Loucy (cell line): ENCODE data around the gene FEM1B.
A peak's percentile ranks its signal among the peaks of the same experiment; 100 is the strongest.

Experiments used
- H2AFZ ChIP-seq: fragments of 200-600 bp; sonication (generic); 2 replicates; pipeline ENCODE4 v1.6.0; 2016; ENCODE audit warnings: antibody characterized with exemption, mild to moderate bottlenecking, low read length, moderate library complexity
- H3F3A ChIP-seq: fragments of 200-600 bp; 2 replicates; pipeline ENCODE4 v1.6.0; 2016; ENCODE audit warnings: antibody characterized with exemption, low read depth, mild to moderate bottlenecking
- H3K27me3 ChIP-seq: fragments of 200-600 bp; sonication (generic); 2 replicates; pipeline ENCODE4 v1.6.1; 2014; ENCODE audit warnings: low read length, mild to moderate bottlenecking; ENCODE audit not compliant: insufficient read depth, poor library complexity, severe bottlenecking
- H3K36me3 ChIP-seq: fragments of 200-600 bp; sonication (generic); 2 replicates; pipeline ENCODE4 v1.6.1; 2016; ENCODE audit warnings: low read length; ENCODE audit not compliant: insufficient read depth
- H3K4me1 ChIP-seq: fragments of 200-600 bp; sonication (generic); 2 replicates; pipeline ENCODE4 v1.5.1; 2014; ENCODE audit warnings: low read length, mild to moderate bottlenecking; ENCODE audit not compliant: insufficient read depth, poor library complexity, severe bottlenecking
- H3K4me2 ChIP-seq: fragments of 200-600 bp; sonication (generic); 2 replicates; pipeline ENCODE4 v1.6.0; 2014; ENCODE audit warnings: antibody characterized with exemption, low read length, low read depth, mild to moderate bottlenecking; ENCODE audit not compliant: poor library complexity, severe bottlenecking
- H3K4me3 ChIP-seq: fragments of 200-600 bp; sonication (generic); 2 replicates; pipeline ENCODE4 v1.5.1; 2014; ENCODE audit warnings: low read length, mild to moderate bottlenecking, mixed read lengths; ENCODE audit not compliant: poor library complexity, severe bottlenecking
- H3K79me2 ChIP-seq: fragments of 200-600 bp; sonication (generic); 2 replicates; pipeline ENCODE4 v1.6.1; 2014; ENCODE audit warnings: low read length; ENCODE audit not compliant: insufficient read depth
- H3K9ac ChIP-seq: fragments of 200-600 bp; sonication (generic); 2 replicates; pipeline ENCODE4 v1.6.0; 2014; ENCODE audit warnings: mild to moderate bottlenecking, low read depth, low read length, moderate library complexity; ENCODE audit not compliant: poor library complexity, severe bottlenecking
- H3K9me2 ChIP-seq: fragments of 200-600 bp; sonication (generic); replicated peaks from 2 replicates; pipeline ENCODE4 v1.6.1; 2016; ENCODE audit warnings: low read depth, low read length, mixed read lengths
- H3K9me3 ChIP-seq: fragments of 200-600 bp; sonication (generic); 2 replicates; pipeline ENCODE4 v1.6.1; 2014; ENCODE audit warnings: mild to moderate bottlenecking, antibody characterized with exemption, low read length, low read depth; ENCODE audit not compliant: insufficient read depth
- H4K20me1 ChIP-seq: fragments of 200-600 bp; sonication (generic); 2 replicates; pipeline ENCODE4 v1.6.0; 2014; ENCODE audit warnings: antibody characterized with exemption, low read length, mild to moderate bottlenecking; ENCODE audit not compliant: insufficient read depth, poor library complexity, severe bottlenecking
- CTCF ChIP-seq: fragments of 200-600 bp; sonication (generic); conservative IDR thresholded peaks from 2 replicates; pipeline ENCODE4 v1.5.1; 2014; ENCODE audit warnings: mild to moderate bottlenecking, antibody characterized with exemption, low read length
- EZH2phosphoT487 ChIP-seq: fragments of 200-600 bp; IDR thresholded peaks from 2 replicates; pipeline ENCODE4 v1.6.1; 2018; ENCODE audit warnings: antibody characterized with exemption, mild to moderate bottlenecking, moderate library complexity, borderline replicate concordance

FEM1B gene

GRCh38 chr15:68321229-68321628 lies 43.7 kb downstream of the FEM1B start:
- Histone ChIP-seq H3K4me3 (no peak overlapping the region), H3K36me3 (no peaks in the 10 kb centered on the region), H3F3A (no peaks in the 10 kb centered on the region), H3K9ac (no peak overlapping the region), H4K20me1 (no peaks in the 10 kb centered on the region), H3K9me2 (no peaks in the 10 kb centered on the region), H3K4me1 (peaks cover 25% of the 10 kb centered on the region), H3K9me3 (no peaks in the 10 kb centered on the region), H3K4me2 (no peak overlapping the region), H3K79me2 (no peaks in the 10 kb centered on the region), H2AFZ (no peak overlapping the region), H3K27me3 (no peaks in the 10 kb centered on the region)
- TF ChIP-seq CTCF (no peak), EZH2phosphoT487 (no peak)

- no peaks in the 10 kb centered on the region for H3F3A ChIP-seq
- no peaks in the 10 kb centered on the region for H3K27me3 ChIP-seq
- no peaks in the 10 kb centered on the region for H3K36me3 ChIP-seq
- no peak overlapping the region for H3K4me3 ChIP-seq
- peaks cover 40% of the 10 kb centered on the region for H3K4me1 ChIP-seq
- H3K79me2 ChIP-seq: no peaks in the 10 kb centered on the region
- H3K9me2 ChIP-seq: no peaks in the 10 kb centered on the region
- no peaks in the 10 kb centered on the region for H3K9me3 ChIP-seq
- no peak for TF ChIP-seq EZH2phosphoT487
- TF ChIP-seq CTCF: no peak
- H2AFZ ChIP-seq: peak overlapping the region; percentile 29; the same call in 1 of the 2 replicates
- H3K4me2 ChIP-seq: peak overlapping the region; percentile 29
- peak overlapping the region; percentile 15 for H3K9ac ChIP-seq
- no peaks in the 10 kb centered on the region for H4K20me1 ChIP-seq
Measured at GRCh38 chr15:68322796-68323195, 45.3 kb downstream of the FEM1B start.

- no peaks in the 10 kb centered on the region for H3K9me2 ChIP-seq
- no peaks in the 10 kb centered on the region for H3K79me2 ChIP-seq
- no peak overlapping the region for H2AFZ ChIP-seq
- no peaks in the 10 kb centered on the region for H3F3A ChIP-seq
- no peak overlapping the region for H3K4me2 ChIP-seq
- peaks cover 41% of the 10 kb centered on the region for H3K4me1 ChIP-seq
- H3K4me3 ChIP-seq: no peak overlapping the region
- TF ChIP-seq EZH2phosphoT487 (no peak), CTCF (no peak)
- H3K36me3 ChIP-seq: no peaks in the 10 kb centered on the region
- no peaks in the 10 kb centered on the region for H3K9me3 ChIP-seq
- H3K9ac ChIP-seq: no peak overlapping the region
- H4K20me1 ChIP-seq: no peaks in the 10 kb centered on the region
- no peaks in the 10 kb centered on the region for H3K27me3 ChIP-seq
Measured at GRCh38 chr15:68325726-68326125, 48.2 kb downstream of the FEM1B start.
